IPS-NIHi11 (cell line): ENCODE data around the gene SLC22A6.

Experiments
- DNase-seq: peaks from one replicate; pipeline ENCODE4 v3.0.0; 2012; ENCODE audit warnings: mixed read lengths, low spot score

SLC22A6 gene

GRCh38 chr11:62931499-62932278 lies 53.1 kb downstream of the SLC22A6 start:
- no peak for DNase-seq

GRCh38 chr11:62930666-62931065 lies 54.1 kb downstream of the SLC22A6 start:
- no peak for DNase-seq

GRCh38 chr11:62930157-62930556 lies 54.6 kb downstream of the SLC22A6 start:
- DNase-seq: no peak

- no peak for DNase-seq
These were observed 56.8 kb downstream of the SLC22A6 start for GRCh38 chr11:62928011-62928410.

- DNase-seq: no peak
These were observed 57.9 kb downstream of the SLC22A6 start for GRCh38 chr11:62926680-62927455.
